HCT116 (cell line): ENCODE data around the gene CD164. TPM values are rescaled to one million over a fixed set of nuclear protein-coding genes. Genes with fewer than 3 reads are reported as not detected.

Experiments
- ATAC-seq: fragments of 200-7000 bp; cut with Tn5 transposase; 2 replicates; pipeline ENCODE4 v1.9.1; 2020; ENCODE audit warnings: mild to moderate bottlenecking, moderate library complexity
- BruUV-seq: library from RNA; stranded (reverse); fragments of 400-500 nt; replicated peaks from 2 replicates; lab custom pipeline; 2021; lab: Mats Ljungman, UMichigan
- CTCF ChIA-PET: fragments of 300-600 bp; sonication (Branson Sonifier 250); formaldehyde crosslinking; loops from one replicate; lab custom pipeline; 2021; ENCODE audit warnings: antibody characterized with exemption; lab: Charles Lee
- POLR2A ChIA-PET: fragments of 300-600, 350-600 bp; sonication (Branson Sonifier 250); formaldehyde crosslinking; loops from one replicate; lab custom pipeline; 2021; ENCODE audit warnings: antibody characterized with exemption; lab: Charles Lee
- RAD21 ChIA-PET, 2 experiments: fragments of 300-600 bp; sonication (Branson Sonifier 250); formaldehyde crosslinking; loops; one replicate each; lab custom pipeline; 2023; ENCODE audit warnings: low total read pairs in 2 of 2; ENCODE audit not compliant: uncharacterized antibody in 2 of 2, unreplicated experiment in 2 of 2, low non-redundant PET in 1 of 2; lab: Charles Lee
- DNase-seq: peaks from one replicate; pipeline ENCODE4 v3.0.0-alpha.2; 2010; ENCODE audit warnings: low read depth, low spot score
- H2AFZ ChIP-seq: fragments of 200-600 bp; shearing (Covaris generic), sonication (generic); 2 replicates; pipeline ENCODE4 v1.6.1; 2017; ENCODE audit warnings: low read depth, mixed run types, mixed read lengths, antibody characterized with exemption, low read length; ENCODE audit not compliant: poor library complexity, severe bottlenecking
- H3K27ac ChIP-seq: 2 replicates; pipeline ENCODE4 v1.5.1; 2012; ENCODE audit warnings: low read depth, low read length
- H3K27me3 ChIP-seq: fragments of 200-600 bp; sonication (generic); 2 replicates; pipeline ENCODE4 v1.6.1; 2016; ENCODE audit warnings: mixed run types, low read length, mixed read lengths; ENCODE audit not compliant: insufficient read depth
- H3K36me3 ChIP-seq, 2 experiments: fragments of 200-500 bp in 1 of 2; fragments of 200-600 bp in 1 of 2; sonication (Bioruptor generic) in 1 of 2; sonication (generic) in 1 of 2; 2 replicates each; pipeline versions ENCODE4 v1.5.1 to v1.6.1; 2014 to 2016; ENCODE audit warnings: low read length in 2 of 2, inconsistent platforms in 1 of 2, mixed read lengths in 1 of 2, mixed run types in 1 of 2; ENCODE audit not compliant: insufficient read depth in 2 of 2, control insufficient read depth in 1 of 2
- H3K4me1 ChIP-seq, 2 experiments: fragments of 200-600 bp in 1 of 2; sonication (generic) in 1 of 2; 2 replicates each; pipeline versions ENCODE4 v1.5.1 to v1.6.1; 2012 to 2017; ENCODE audit warnings: low read length in 2 of 2, inconsistent platforms in 1 of 2, mild to moderate bottlenecking in 1 of 2, mixed read lengths in 1 of 2, mixed run types in 1 of 2, moderate library complexity in 1 of 2; ENCODE audit not compliant: insufficient read depth in 2 of 2, control insufficient read depth in 1 of 2
- H3K4me2 ChIP-seq: fragments of 200-600 bp; sonication (generic); 2 replicates; pipeline ENCODE4 v1.6.1; 2017; ENCODE audit warnings: mixed run types, low read length, mixed read lengths
- H3K4me3 ChIP-seq, 2 experiments: fragments of 200-600 bp in 1 of 2; sonication (generic) in 1 of 2; replicated peaks in 1 of 2; 2 replicates each; pipeline ENCODE4 v1.5.1; 2011 to 2016; ENCODE audit warnings: low read length in 2 of 2, control low read depth in 1 of 2, low read depth in 1 of 2, mild to moderate bottlenecking in 1 of 2, mixed read lengths in 1 of 2, mixed run types in 1 of 2
- H3K79me2 ChIP-seq: fragments of 200-600 bp; sonication (generic); 2 replicates; pipeline ENCODE4 v1.6.1; 2017; ENCODE audit warnings: mild to moderate bottlenecking, mixed run types, low read length, moderate library complexity, mixed read lengths; ENCODE audit not compliant: insufficient read depth
- H3K9ac ChIP-seq: fragments of 200-600 bp; sonication (generic); 2 replicates; pipeline ENCODE4 v1.6.1; 2016; ENCODE audit warnings: low read length, mixed read lengths
- H3K9me2 ChIP-seq: fragments of 200-600 bp; sonication (generic), shearing (Covaris generic); 2 replicates; pipeline ENCODE4 v1.6.1; 2017; ENCODE audit warnings: mixed run types, mild to moderate bottlenecking, moderate library complexity; ENCODE audit not compliant: insufficient read depth
- H3K9me3 ChIP-seq, 2 experiments: fragments of 200-500 bp in 1 of 2; fragments of 200-600 bp in 1 of 2; sonication (Bioruptor generic) in 1 of 2; sonication (generic) in 1 of 2; 2 replicates each; pipeline ENCODE4 v1.6.1; 2014 to 2017; ENCODE audit warnings: low read length in 2 of 2, mixed read lengths in 2 of 2, inconsistent platforms in 1 of 2, low read depth in 1 of 2, mild to moderate bottlenecking in 1 of 2, mixed run types in 1 of 2, moderate library complexity in 1 of 2; ENCODE audit not compliant: control insufficient read depth in 1 of 2, insufficient read depth in 1 of 2
- H4K20me1 ChIP-seq: fragments of 200-600 bp; sonication (generic), shearing (Covaris generic); 2 replicates; pipeline ENCODE4 v1.6.1; 2017; ENCODE audit warnings: mixed run types, mild to moderate bottlenecking, moderate library complexity; ENCODE audit not compliant: insufficient read depth
- ATF3 ChIP-seq: IDR thresholded peaks from 2 replicates; pipeline ENCODE4 v1.6.1; 2012
- CBX3 ChIP-seq: IDR thresholded peaks from 2 replicates; pipeline ENCODE4 v1.6.1; 2012; ENCODE audit warnings: low read depth
- EZH2 ChIP-seq: fragments of 200-600 bp; sonication (generic); IDR thresholded peaks from 2 replicates; pipeline ENCODE4 v1.6.1; 2017; ENCODE audit warnings: antibody characterized with exemption, mixed run types
- FOSL1 ChIP-seq: IDR thresholded peaks from 2 replicates; pipeline ENCODE4 v1.6.1; 2012; ENCODE audit warnings: low read depth
- JUND ChIP-seq: IDR thresholded peaks from 2 replicates; pipeline ENCODE4 v1.6.1; 2012
- MAX ChIP-seq: IDR thresholded peaks from 2 replicates; pipeline ENCODE4 v1.6.1; 2012
- POLR2A ChIP-seq: IDR thresholded peaks from 2 replicates; pipeline ENCODE4 v1.7.0; 2011; ENCODE audit warnings: borderline replicate concordance; ENCODE audit not compliant: insufficient read depth, insufficient read length; ENCODE audit errors: extremely low read depth
- POLR2AphosphoS5 ChIP-seq: IDR thresholded peaks from 2 replicates; pipeline ENCODE4 v1.6.1; 2011; ENCODE audit warnings: mild to moderate bottlenecking, low read depth, low read length, moderate library complexity
- SP1 ChIP-seq: IDR thresholded peaks from 2 replicates; pipeline ENCODE4 v1.6.1; 2012; ENCODE audit warnings: low read depth
- TCF7L2 ChIP-seq: IDR thresholded peaks from 2 replicates; pipeline ENCODE4 v1.7.0; 2011; ENCODE audit warnings: borderline replicate concordance, inconsistent platforms; ENCODE audit not compliant: insufficient read depth, insufficient read length; ENCODE audit errors: extremely low read depth
- YY1 ChIP-seq: IDR thresholded peaks from 2 replicates; pipeline ENCODE4 v1.6.1; 2011; ENCODE audit warnings: low read length, low read depth, moderate library complexity, mild to moderate bottlenecking; ENCODE audit not compliant: insufficient replicate concordance; ENCODE audit errors: extremely low read depth
- intact Hi-C: fragments of 100-400 bp; cut with micrococcal nuclease; formaldehyde crosslinking; loops from 2 replicates; pipeline ENCODE4 v1.10.0; 2022
- total RNA-seq: library from RNA; stranded (reverse); gene quantifications from one replicate; pipeline ENCODE4 v1.2.1, GENCODE V29; 2021; ENCODE audit not compliant: unreplicated experiment

The CD164 gene
- total RNA-seq, 1 experiment from 2014 or later, result 171 TPM

DNA sequence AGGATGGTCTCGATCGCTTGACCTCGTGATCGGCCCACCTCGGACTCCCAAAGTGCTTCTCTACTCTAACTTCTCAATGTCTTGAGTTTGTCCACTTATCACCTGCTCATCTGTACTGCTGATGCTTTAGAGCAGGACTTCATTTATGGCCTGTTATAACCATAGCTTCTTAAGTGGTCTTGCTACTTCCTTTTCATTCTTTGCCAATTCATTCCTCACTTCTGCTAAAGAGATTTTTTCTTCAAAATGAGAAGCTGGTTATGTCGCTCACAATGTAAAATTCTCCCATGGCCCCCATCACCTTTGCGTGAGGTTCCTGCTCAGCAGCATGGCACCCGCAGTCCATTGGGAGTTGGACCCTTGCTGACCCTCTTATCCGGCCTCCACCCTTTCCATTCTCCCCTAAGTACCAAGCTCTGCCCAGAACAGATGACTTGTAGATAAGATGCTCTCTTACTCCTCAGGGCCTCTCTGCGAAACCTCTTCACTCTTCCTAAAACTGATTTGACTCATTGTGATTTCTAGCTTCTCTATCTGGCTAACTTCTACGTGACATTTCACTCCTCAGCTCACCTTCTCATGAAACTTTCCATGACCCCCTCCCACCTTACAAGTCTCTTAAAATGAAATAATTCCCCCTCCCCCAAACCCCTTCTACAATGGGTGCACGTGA is 13.9 kb upstream of the CD164 start:
- ChIA-PET RAD21 (no interaction called here), POLR2A (no interaction called here), CTCF (interaction anchor here (2.0 kb wide), 1 partner anchor 208 kb away, joined by 11 read pairs; no protein-coding TSS in a partner anchor)
- intact Hi-C loops, result loop anchor here (5.0 to 10.0 kb wide), 2 partner anchors 501 to 854 kb away; no protein-coding TSS in a partner anchor
- no peak for ATAC-seq
- no peaks in the 10 kb centered on the region for H3K36me3 ChIP-seq
- H3K27ac ChIP-seq, result no peak overlapping the region
- no peak for DNase-seq
- H3K9me3 ChIP-seq, result no peaks in the 10 kb centered on the region
- H3K4me1 ChIP-seq, result peaks cover 0 to 18% of the 10 kb centered on the region in 2 experiments; a peak in 3 of 4 replicates
- no peaks in the 10 kb centered on the region for H3K79me2 ChIP-seq
- H3K27me3 ChIP-seq, result no peaks in the 10 kb centered on the region
- no peak overlapping the region for H2AFZ ChIP-seq
- no peaks in the 10 kb centered on the region for H4K20me1 ChIP-seq
- BruUV-seq, result no TSS peak
- no peak for TF ChIP-seq EZH2
- no peak for TF ChIP-seq MAX
- TF ChIP-seq YY1, result no peak
- TF ChIP-seq POLR2AphosphoS5, result no peak
- no peak for TF ChIP-seq TCF7L2
- no peak overlapping the region for H3K4me2 ChIP-seq
- H3K9ac ChIP-seq, result no peak overlapping the region
- H3K9me2 ChIP-seq, result no peaks in the 10 kb centered on the region
- H3K4me3 ChIP-seq, result no peak overlapping the region

- RAD21 ChIA-PET, result no interaction called here
- H3K27me3 ChIP-seq, result no peaks in the 10 kb centered on the region
- no peak for DNase-seq
- H2AFZ ChIP-seq, result no peak overlapping the region
- no peaks in the 10 kb centered on the region for H4K20me1 ChIP-seq
- CTCF ChIA-PET, result interaction anchor here (0.6 to 1.6 kb wide), 2 partner anchors 10 to 554 kb away, joined by 3 to 11 read pairs; no protein-coding TSS in a partner anchor
- H3K4me3 ChIP-seq, result no peak overlapping the region
- no TSS peak for BruUV-seq
- no peaks in the 10 kb centered on the region for H3K9me2 ChIP-seq
- TF ChIP-seq POLR2A (no peak), ATF3 (no peak), CBX3 (peak; percentile 44; the same call in 1 of the 2 replicates), JUND (peak; percentile 73), MAX (peak; percentile 39; the same call in 1 of the 2 replicates), FOSL1 (peak; percentile 73), SP1 (peak; percentile 30; the same call in 1 of the 2 replicates), POLR2AphosphoS5 (0 out of 2 replicates have a peak, but pooled peaks have one; percentile 19)
- TF ChIP-seq, all 23 proteins: peak for 6
- Histone ChIP-seq H3K9ac (no peak overlapping the region), H3K4me2 (peak overlapping the region; percentile 36), H3K4me1 (peaks cover 0 to 18% of the 10 kb centered on the region in 2 experiments; a peak in 3 of 4 replicates), H3K27ac (no peak overlapping the region), H3K36me3 (no peaks in the 10 kb centered on the region), H3K9me3 (no peaks in the 10 kb centered on the region), H3K79me2 (no peaks in the 10 kb centered on the region)
- peak; percentile 78 for ATAC-seq
- POLR2A ChIA-PET, result interaction anchor here (1.2 to 2.9 kb wide), 2 partner anchors 11 to 206 kb away, joined by 3 to 14 read pairs; no protein-coding TSS in a partner anchor
- intact Hi-C loops, result loop anchor here (10.0 kb wide), 1 partner anchor 499 kb away; no protein-coding TSS in a partner anchor
These were observed 11.6 kb upstream of the CD164 start for GRCh38 chr6:109393886-109394281.
